Psoas muscle (tissue), 8 donors: ENCODE measurements around the gene WNT5A. TPM values are rescaled to one million over a fixed set of nuclear protein-coding genes. Genes with fewer than 3 reads are reported as not detected.

Experiments used
- ATAC-seq, 4 donors: fragments of 200-7000 bp; cut with Tn5 transposase; one replicate each; pipeline ENCODE4 v1.9.1; 2020; ENCODE audit warnings: moderate library complexity in 3 of 4, mild to moderate bottlenecking in 2 of 4
- DNase-seq, 2 donors: peaks; one replicate each; pipeline ENCODE4 v3.0.0-alpha.2; 2020
- H3K27ac ChIP-seq: fragments of 200-600 bp; one replicate; pipeline ENCODE4 v1.8.0; 2022
- H3K27me3 ChIP-seq, 3 donors: fragments of 200-600 bp in 1 of 3; one replicate each; pipeline versions ENCODE4 v1.6.1 to v1.8.0; 2013 to 2022; ENCODE audit warnings: low read length in 2 of 3, mild to moderate bottlenecking in 2 of 3, moderate library complexity in 1 of 3; ENCODE audit not compliant: insufficient read depth in 3 of 3
- H3K36me3 ChIP-seq, 2 donors: fragments of 200-600 bp in 1 of 2; one replicate each; pipeline versions ENCODE4 v1.6.1 to v1.8.0; 2013 to 2022; ENCODE audit warnings: low read depth in 1 of 2, mild to moderate bottlenecking in 1 of 2, moderate library complexity in 1 of 2; ENCODE audit not compliant: insufficient read depth in 1 of 2
- H3K4me1 ChIP-seq: fragments of 200-600 bp; one replicate; pipeline ENCODE4 v1.8.0; 2022
- H3K4me3 ChIP-seq: fragments of 200-600 bp; one replicate; pipeline ENCODE4 v1.8.0; 2022; ENCODE audit warnings: mild to moderate bottlenecking
- H3K9me3 ChIP-seq: fragments of 200-600 bp; one replicate; pipeline ENCODE4 v1.8.0; 2022
- WGBS, 3 donors: extraction: QIAGEN DNeasy Blood & Tissue Kit; methylation state at CpG; one replicate each; pipeline versions ENCODE4 v1.1.6 to v1.1.7; 2013; 5-methylcytosine and 5-hydroxymethylcytosine counted together
- intact Hi-C, 2 donors: fragments of 100-400 bp; cut with DNase I; formaldehyde crosslinking; loops; one replicate each; pipeline versions ENCODE4 v1.11.0 to v1.14.2; 2022
- polyA plus RNA-seq, 3 donors: library from polyadenylated mRNA; stranded (reverse); fragments of 200-250 nt; gene quantifications; one replicate each; pipeline ENCODE4 v1.2.3, GENCODE V29; 2013
- total RNA-seq, 4 donors: library from RNA; stranded (reverse); fragmentation: NEBNext Ultra II Directional in 2 of 4; extraction: Animal tissue kit (Norgen Biotek cat#: 25700) in 2 of 4; gene quantifications; one replicate each; pipeline versions ENCODE4 v1.2.1 to v1.2.4, GENCODE V29; 2021 to 2023
- TF ChIP-seq, protein P1 (sequence below): fragments of 200-600 bp; IDR thresholded peaks from one replicate; pipeline ENCODE4 v1.8.0; 2022; ENCODE audit warnings: antibody characterized with exemption
- donor health status: healthy with polysubstance abuse.
- donor health status: DM: no; HTN: no; CAD: no; lungs with moderate emphysema.
- donor health status: Bipolar disorder and iron deficiency.
- donor health status: healthy.
- donor health status: DM: yes; HTN: yes; CAD: no.
- donor health status: DM: no; HTN: no; CAD: no.
- donor health status: DM: no; HTN: no; CAD: no.
- donor health status: DM: yes; HTN: yes; CAD: no.

The WNT5A gene
- total and polyA plus RNA-seq, 7 donors: 0.43 to 6.2 (median 1.1) TPM

- TF ChIP-seq, protein P1, sequence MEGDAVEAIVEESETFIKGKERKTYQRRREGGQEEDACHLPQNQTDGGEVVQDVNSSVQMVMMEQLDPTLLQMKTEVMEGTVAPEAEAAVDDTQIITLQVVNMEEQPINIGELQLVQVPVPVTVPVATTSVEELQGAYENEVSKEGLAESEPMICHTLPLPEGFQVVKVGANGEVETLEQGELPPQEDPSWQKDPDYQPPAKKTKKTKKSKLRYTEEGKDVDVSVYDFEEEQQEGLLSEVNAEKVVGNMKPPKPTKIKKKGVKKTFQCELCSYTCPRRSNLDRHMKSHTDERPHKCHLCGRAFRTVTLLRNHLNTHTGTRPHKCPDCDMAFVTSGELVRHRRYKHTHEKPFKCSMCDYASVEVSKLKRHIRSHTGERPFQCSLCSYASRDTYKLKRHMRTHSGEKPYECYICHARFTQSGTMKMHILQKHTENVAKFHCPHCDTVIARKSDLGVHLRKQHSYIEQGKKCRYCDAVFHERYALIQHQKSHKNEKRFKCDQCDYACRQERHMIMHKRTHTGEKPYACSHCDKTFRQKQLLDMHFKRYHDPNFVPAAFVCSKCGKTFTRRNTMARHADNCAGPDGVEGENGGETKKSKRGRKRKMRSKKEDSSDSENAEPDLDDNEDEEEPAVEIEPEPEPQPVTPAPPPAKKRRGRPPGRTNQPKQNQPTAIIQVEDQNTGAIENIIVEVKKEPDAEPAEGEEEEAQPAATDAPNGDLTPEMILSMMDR: no peak
- 47 to 66% (median 55%) methylated on average over 8 of the region's 8 CpGs for WGBS, 3 donors
Observed at GRCh38 chr3:55435491-55435890, 51.6 kb downstream of the WNT5A start.

GRCh38 chr3:55434789-55435188, 52.3 kb downstream of the WNT5A start:
- no peak for DNase-seq
- H3K27ac ChIP-seq: no peak overlapping the region
- ATAC-seq: no peak
- H3K36me3 ChIP-seq: no peaks in the 10 kb centered on the region
- no peak overlapping the region for H3K4me3 ChIP-seq
- 39 to 94% (median 47%) methylated on average over 1 of the region's 1 CpG for WGBS, 3 donors
- no peaks in the 10 kb centered on the region for H3K4me1 ChIP-seq
- TF ChIP-seq, protein P1: peak; percentile 29
- intact Hi-C loops: no loop called here
- H3K27me3 ChIP-seq: no peaks in the 10 kb centered on the region
- no peaks in the 10 kb centered on the region for H3K9me3 ChIP-seq

More at GRCh38 chr3:55435491-55435890, 51.6 kb downstream of the WNT5A start:
- no peaks in the 10 kb centered on the region for H3K27me3 ChIP-seq
- no peak overlapping the region for H3K27ac ChIP-seq
- no peaks in the 10 kb centered on the region for H3K9me3 ChIP-seq
- intact Hi-C loops: no loop called here
- ATAC-seq (no peak), DNase-seq (no peak)
- H3K4me3 ChIP-seq: no peak overlapping the region
- H3K4me1 ChIP-seq: no peaks in the 10 kb centered on the region
- no peaks in the 10 kb centered on the region for H3K36me3 ChIP-seq

DNA sequence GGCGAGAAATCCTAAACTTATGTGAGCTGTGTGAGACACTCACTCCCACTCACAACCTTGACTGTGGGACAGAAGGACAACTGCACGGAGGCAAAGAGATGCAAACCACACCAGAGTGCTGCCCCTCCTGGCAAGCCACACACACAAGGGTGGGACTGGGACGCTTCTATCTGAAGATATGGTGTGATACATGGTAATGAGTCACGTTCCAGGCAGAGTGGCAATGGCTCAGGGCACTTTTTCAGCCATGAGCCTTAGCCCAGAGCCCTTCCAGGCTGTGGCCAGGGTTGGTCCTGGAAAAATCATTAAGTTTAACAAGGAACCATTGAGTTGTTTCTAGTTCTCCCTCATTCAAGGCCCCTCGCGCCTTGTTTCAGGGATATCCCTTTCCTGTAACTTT, 56.1 kb downstream of the WNT5A start:
- TF ChIP-seq, protein P1: no peak
- Histone ChIP-seq H3K9me3 (no peaks in the 10 kb centered on the region), H3K27ac (no peak overlapping the region), H3K27me3 (no peaks in the 10 kb centered on the region), H3K4me1 (no peaks in the 10 kb centered on the region), H3K4me3 (no peak overlapping the region), H3K36me3 (no peaks in the 10 kb centered on the region)
- DNase-seq (no peak), ATAC-seq (no peak)
- intact Hi-C loops: no loop called here
- WGBS, 3 donors: 85 to 90% (median 89%) methylated on average over 6 of the region's 6 CpGs

DNA sequence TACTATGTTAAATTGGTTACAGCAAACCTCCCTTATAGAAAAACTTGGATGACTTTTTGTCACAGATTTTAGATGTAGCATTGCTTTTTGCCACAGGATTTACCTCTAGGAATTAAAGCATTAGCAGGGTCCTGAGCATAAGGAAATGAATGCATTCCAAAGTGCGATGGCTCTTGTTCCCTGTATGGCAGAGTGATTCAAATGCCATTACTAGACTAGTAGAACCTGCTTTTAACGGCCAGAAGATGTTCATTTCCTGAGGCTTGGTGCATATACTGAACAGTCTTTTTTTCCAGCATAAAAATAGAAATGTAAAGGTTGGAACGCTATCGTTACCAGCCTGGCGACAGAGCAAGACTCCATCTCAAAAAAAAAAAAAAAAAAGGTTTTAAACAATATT, 59.4 kb downstream of the WNT5A start:
- H3K27ac ChIP-seq: no peak overlapping the region
- ATAC-seq: no peak
- no peak overlapping the region for H3K4me3 ChIP-seq
- intact Hi-C loops: no loop called here
- H3K9me3 ChIP-seq: no peaks in the 10 kb centered on the region
- TF ChIP-seq, protein P1: no peak
- H3K36me3 ChIP-seq: no peaks in the 10 kb centered on the region
- H3K4me1 ChIP-seq: no peaks in the 10 kb centered on the region
- H3K27me3 ChIP-seq: no peaks in the 10 kb centered on the region
- WGBS, 3 donors: 62 to 63% (median 62%) methylated on average over 5 of the region's 5 CpGs
- no peak for DNase-seq

GRCh38 chr3:55426486-55426885, 60.6 kb downstream of the WNT5A start:
- no peak overlapping the region for H3K27ac ChIP-seq
- no peak overlapping the region for H3K4me3 ChIP-seq
- no peaks in the 10 kb centered on the region for H3K9me3 ChIP-seq
- TF ChIP-seq, protein P1: no peak
- intact Hi-C loops: no loop called here
- H3K27me3 ChIP-seq: no peaks in the 10 kb centered on the region
- no peaks in the 10 kb centered on the region for H3K36me3 ChIP-seq
- H3K4me1 ChIP-seq: no peaks in the 10 kb centered on the region
- DNase-seq (no peak), ATAC-seq (no peak)
- WGBS, 3 donors: 36 to 47% (median 43%) methylated on average over 4 of the region's 4 CpGs
